Epidermal melanocyte (primary cell): ENCODE data around the gene GPX6.
"Not testable (repeated sequence)": the region's sequence is repeated elsewhere in the genome, so short reads cannot be mapped to it uniquely, and the experiment has no call there.

Experiments
- DNase-seq: peaks from one replicate; pipeline ENCODE4 v3.0.0; 2011; ENCODE audit warnings: low spot score; ENCODE audit not compliant: insufficient read length

Gene GPX6

GRCh38 chr6:28525496-28526039 lies 10.0 kb upstream of the GPX6 start, which contains the start of gene GPX5:
GPX5 (plus strand) TSS chr6:28525881; CDS start chr6:28526014, 133 bp downstream.
- no peak for DNase-seq

- DNase-seq: no peak
Observed at GRCh38 chr6:28523241-28523622, 7.6 kb upstream of the GPX6 start.

- DNase-seq: no peak
Observed at GRCh38 chr6:28522594-28523240, 7.1 kb upstream of the GPX6 start.

GRCh38 chr6:28517964-28518363 lies 2.4 kb upstream of the GPX6 start:
- no peak for DNase-seq

GRCh38 chr6:28512387-28512786 lies 3.2 kb downstream of the GPX6 start:
- not testable (repeated sequence) for DNase-seq

GRCh38 chr6:28511628-28512300 lies 3.8 kb downstream of the GPX6 start:
- DNase-seq: no peak

GRCh38 chr6:28506807-28507475 lies 8.7 kb downstream of the GPX6 start:
- no peak for DNase-seq

GRCh38 chr6:28505733-28506132 lies 9.9 kb downstream of the GPX6 start:
- no peak for DNase-seq

GRCh38 chr6:28502709-28503305 lies 12.8 kb downstream of the GPX6 start:
- DNase-seq: not testable (repeated sequence)

GRCh38 chr6:28502136-28502535 lies 13.5 kb downstream of the GPX6 start:
- DNase-seq: not testable (repeated sequence)

- no peak for DNase-seq
Observed at GRCh38 chr6:28501259-28501658, 14.3 kb downstream of the GPX6 start.

GRCh38 chr6:28497893-28498292 lies 17.7 kb downstream of the GPX6 start:
- no peak for DNase-seq

GRCh38 chr6:28497306-28497705 lies 18.3 kb downstream of the GPX6 start:
- DNase-seq: no peak

- no peak for DNase-seq
Observed at GRCh38 chr6:28496099-28496779, 19.4 kb downstream of the GPX6 start.

GRCh38 chr6:28491984-28492317 lies 23.6 kb downstream of the GPX6 start:
- no peak for DNase-seq

- no peak for DNase-seq
Observed at GRCh38 chr6:28490205-28490890, 25.2 kb downstream of the GPX6 start.

GRCh38 chr6:28489366-28490204 lies 26.0 kb downstream of the GPX6 start:
- DNase-seq: no peak

- DNase-seq: no peak
Observed at GRCh38 chr6:28488916-28489365, 26.7 kb downstream of the GPX6 start.

GRCh38 chr6:28486988-28487742 lies 28.4 kb downstream of the GPX6 start:
- DNase-seq: no peak
